CD4-positive, alpha-beta T cell treated with Interleukin-6 at 100 ng/mL for 8 hours (primary cell): ENCODE data around the gene C11orf16.
"Not testable (repeated sequence)": the region's sequence is repeated elsewhere in the genome, so short reads cannot be mapped to it uniquely, and the experiment has no call there.

Experiments used
- DNase-seq: peaks from one replicate; pipeline ENCODE4 v3.0.0-alpha.2; 2020; ENCODE audit warnings: mixed read lengths, low spot score

Gene C11orf16

DNA sequence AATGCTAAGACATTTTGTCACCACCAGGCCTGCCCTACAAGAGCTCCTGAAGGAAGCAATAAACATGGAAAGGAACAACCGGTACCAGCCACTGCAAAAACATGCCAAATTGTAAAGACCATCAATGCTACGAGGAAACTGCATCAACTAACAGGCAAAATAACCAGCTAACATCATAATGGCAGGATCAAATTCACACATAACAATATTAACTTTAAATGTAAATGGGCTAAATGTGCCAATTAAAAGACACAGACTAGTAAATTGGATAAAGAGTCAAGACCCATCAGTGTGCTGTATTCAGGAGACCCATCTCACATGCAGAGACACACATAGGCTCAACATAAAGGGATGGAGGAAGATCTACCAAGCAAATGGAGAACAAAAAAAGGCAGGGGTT is 41.6 kb downstream of the C11orf16 start:
- DNase-seq, result not testable (repeated sequence)

DNA sequence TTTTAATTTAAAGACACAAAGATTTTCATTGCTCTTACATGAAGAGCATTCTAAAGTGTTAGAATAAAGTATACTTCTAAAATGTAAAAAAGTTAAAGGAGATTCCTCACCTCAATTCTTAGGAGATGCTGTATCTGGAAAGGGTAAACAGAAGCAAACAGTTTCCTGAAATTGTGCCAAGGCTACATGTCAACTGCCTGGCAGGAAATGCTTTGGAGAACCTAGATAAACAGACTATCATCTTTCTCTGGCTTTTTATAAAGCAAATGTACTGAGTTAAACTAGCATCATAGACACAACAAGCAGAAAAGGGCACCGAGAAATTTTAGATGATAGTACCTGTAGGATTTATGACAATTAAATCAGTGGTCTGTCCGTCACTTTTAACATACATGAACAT is 46.4 kb downstream of the C11orf16 start:
- DNase-seq, result no peak

DNA sequence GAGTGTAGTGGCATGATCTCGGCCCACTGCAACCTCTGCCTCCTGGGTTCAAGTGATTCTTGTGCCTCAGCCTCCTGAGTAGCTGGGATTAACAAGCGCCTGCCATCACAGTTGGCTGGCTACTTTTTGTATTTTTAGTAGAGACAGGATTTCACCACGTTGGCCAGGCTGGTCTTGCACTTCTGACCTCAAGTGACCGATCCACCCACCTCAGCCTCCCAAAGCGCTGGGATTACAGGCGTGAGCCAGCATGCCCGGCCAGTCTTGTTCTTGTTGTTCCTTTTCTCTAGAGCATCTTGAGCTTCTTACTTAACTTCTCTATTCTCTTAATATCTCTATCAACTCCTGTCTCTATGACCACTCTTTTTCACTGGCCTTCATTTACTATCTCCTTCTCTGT is 51.2 kb downstream of the C11orf16 start:
- DNase-seq, result not testable (repeated sequence)

DNA sequence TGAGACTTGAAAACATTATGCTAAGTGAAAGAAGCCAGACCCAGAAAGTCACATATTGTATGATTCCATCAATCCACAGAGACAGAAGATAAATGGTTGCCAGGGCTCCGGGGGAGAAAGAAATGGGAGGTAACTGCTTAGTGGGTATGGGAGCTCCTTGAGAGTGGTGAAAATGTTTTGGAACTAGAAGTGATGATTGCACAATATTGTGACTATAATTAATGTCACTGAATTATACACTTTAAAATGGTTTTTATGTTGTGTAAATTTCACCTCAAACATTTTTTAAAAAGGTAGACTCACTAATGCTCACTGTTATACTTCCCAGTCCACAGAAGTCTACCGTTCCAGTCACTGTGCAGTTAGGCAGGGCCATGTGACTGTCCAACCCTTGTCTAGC is 54.0 kb downstream of the C11orf16 start:
- no peak for DNase-seq

DNA sequence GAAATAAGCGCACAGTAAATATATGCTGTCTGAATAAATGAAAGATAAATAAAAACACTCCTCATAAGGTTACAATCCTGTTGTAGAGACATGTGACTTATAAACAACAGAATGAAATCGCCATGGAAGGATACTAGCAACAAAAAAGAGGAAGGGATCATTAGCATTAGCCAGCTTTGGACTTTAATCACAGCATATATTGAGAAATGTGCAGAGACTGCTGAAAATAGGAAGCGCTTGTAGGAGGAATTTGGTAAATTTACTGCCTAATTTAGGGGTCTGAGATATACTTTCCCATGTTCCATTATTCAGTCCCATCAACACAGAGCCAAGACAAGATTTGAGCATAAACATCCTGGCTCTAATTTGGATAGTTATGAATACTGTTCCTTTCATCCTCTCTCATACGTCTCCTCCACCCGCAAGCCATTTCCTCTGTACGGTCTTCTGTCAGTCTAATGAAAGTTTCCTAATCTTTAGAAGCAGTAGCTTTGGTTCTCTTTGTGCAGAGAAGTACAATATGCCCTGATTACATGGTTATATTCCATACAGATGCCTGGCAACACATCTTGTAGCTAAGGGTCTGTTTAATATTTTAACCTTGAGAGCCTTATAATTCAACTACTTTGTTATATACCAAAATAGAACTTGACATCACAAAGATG is 58.9 kb downstream of the C11orf16 start:
- DNase-seq, result no peak

DNA sequence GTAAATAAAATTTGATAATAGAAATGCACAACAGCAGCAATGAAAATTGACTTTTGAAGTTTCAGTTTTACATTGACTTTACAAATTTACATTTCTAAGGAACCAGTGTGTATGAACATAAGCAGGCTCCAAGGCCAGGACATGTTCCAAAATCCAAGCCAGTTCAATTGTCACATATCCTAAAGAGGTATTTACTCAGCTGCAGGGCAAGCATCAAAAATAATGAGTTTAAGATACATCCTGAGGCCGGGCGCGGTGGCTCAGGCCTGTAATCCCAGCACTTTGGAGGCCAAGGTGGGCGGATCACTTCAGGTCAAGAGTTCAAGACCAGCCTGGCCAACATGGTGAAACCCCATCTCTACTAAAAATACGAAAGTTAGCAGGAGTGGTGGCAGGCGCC is 60.8 kb downstream of the C11orf16 start:
- no peak for DNase-seq

DNA sequence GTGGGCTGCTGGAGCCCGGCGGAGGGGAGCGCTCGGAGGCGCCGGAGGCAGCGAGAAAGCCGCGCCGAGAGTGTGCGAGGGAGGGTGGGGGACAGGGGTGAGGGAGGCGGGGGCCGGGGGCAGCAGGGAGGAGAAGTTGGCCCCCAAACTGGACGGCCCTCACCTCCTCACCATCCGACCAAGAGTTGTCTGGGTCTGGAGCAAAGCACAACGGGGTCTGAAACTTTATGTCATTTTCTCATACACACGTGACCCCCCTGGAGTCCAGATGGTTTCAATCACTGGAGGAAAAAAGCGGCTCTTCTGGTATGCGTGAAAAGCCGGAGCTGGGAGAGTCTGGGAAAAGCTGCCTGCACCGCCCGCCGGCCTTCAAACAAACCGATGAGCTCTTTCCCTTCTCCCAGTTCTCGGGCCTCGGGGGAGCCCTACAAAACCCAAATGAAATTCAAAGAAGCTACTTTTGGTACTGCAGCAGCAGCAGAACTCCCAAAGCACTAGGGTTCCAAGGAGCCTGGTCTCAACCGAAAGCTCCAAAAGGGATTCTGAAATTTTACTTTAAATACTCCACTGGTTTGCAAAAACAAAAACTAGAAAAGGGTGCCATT is 61.5 kb downstream of the C11orf16 start:
- DNase-seq, result no peak

DNA sequence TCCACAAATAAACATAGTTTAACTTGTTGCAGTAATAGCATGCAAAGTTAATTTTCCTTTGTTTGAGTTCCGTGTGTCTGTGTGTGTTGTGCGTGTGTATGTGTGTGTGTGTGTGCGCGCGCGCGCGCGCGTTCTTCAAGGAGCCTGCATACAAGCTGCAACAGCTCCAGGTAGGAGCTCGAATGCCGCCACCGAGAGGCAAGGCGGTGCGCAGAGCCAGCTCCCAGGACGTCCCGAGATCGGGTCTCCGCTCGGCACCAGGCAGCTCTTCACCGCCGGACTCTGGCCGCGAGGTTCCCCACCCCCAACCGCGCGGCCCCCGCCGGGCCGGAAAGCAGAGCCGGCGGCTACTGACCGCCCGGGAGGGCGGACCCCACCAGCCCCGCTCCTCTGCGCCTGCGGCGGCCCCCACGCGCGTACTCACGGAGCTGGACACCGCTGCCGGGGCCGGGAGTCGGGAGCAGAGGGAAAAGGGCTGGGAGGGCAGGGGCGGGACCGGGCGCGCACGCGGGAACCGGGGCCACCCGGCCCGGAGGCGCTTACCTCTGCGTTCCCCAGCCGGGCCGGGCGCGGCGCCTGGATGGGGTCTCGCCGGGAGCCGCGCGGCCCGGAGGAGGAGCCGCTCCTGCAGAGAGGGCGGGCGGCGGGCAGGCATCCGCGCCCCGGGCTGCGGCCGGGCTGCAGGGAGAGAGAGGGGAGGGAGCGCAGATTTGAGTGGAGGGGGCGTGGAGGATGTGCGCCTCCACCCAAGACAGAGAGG is 62.2 kb downstream of the C11orf16 start:
- DNase-seq, result no peak
